Trophoblast cell (in vitro differentiated cells and primary cell): ENCODE data around the gene USP17L18.
"Not testable (repeated sequence)": the region's sequence is repeated elsewhere in the genome, so short reads cannot be mapped to it uniquely, and the experiment has no call there.

Source experiments
- DNase-seq, 2 donors: peaks; one replicate each; pipeline ENCODE4 v3.0.0-alpha.2; 2016
- H2AFZ ChIP-seq: 2 replicates; pipeline ENCODE4 v1.6.1; 2013; ENCODE audit warnings: low read length, moderate library complexity, mild to moderate bottlenecking; ENCODE audit not compliant: insufficient read depth, poor library complexity
- H2AK5ac ChIP-seq: 2 replicates; pipeline ENCODE4 v1.6.1; 2013; ENCODE audit warnings: mild to moderate bottlenecking, low read length
- H2BK120ac ChIP-seq: 2 replicates; pipeline ENCODE4 v1.6.1; 2013; ENCODE audit warnings: low read length, mild to moderate bottlenecking, moderate library complexity; ENCODE audit not compliant: insufficient read depth, poor library complexity
- H2BK12ac ChIP-seq: 2 replicates; pipeline ENCODE4 v1.6.1; 2013; ENCODE audit warnings: mild to moderate bottlenecking, low read length, moderate library complexity
- H2BK5ac ChIP-seq: 2 replicates; pipeline ENCODE4 v1.6.1; 2013; ENCODE audit warnings: low read length, low read depth, moderate library complexity, mild to moderate bottlenecking; ENCODE audit not compliant: poor library complexity
- H3K14ac ChIP-seq: 2 replicates; pipeline ENCODE4 v1.6.1; 2013; ENCODE audit warnings: mild to moderate bottlenecking, low read length
- H3K18ac ChIP-seq: 2 replicates; pipeline ENCODE4 v1.6.1; 2013; ENCODE audit warnings: mild to moderate bottlenecking, low read length
- H3K23ac ChIP-seq: 2 replicates; pipeline ENCODE4 v1.6.1; 2013; ENCODE audit warnings: low read length
- H3K27ac ChIP-seq: 2 replicates; pipeline ENCODE4 v1.5.1; 2013; ENCODE audit warnings: low read depth, mild to moderate bottlenecking, inconsistent platforms, low read length, moderate library complexity
- H3K27me3 ChIP-seq: 2 replicates; pipeline ENCODE4 v1.6.1; 2013; ENCODE audit warnings: inconsistent platforms, mild to moderate bottlenecking, low read length, moderate library complexity; ENCODE audit not compliant: insufficient read depth
- H3K36me3 ChIP-seq, 2 experiments: 1 replicate in 1 of 2; 2 replicates in 1 of 2; pipeline ENCODE4 v1.6.1; 2013; ENCODE audit warnings: low read length in 2 of 2, mild to moderate bottlenecking in 2 of 2, moderate library complexity in 1 of 2; ENCODE audit not compliant: insufficient read depth in 2 of 2, control insufficient read depth in 1 of 2
- H3K4ac ChIP-seq: 2 replicates; pipeline ENCODE4 v1.6.1; 2013; ENCODE audit warnings: low read depth, mild to moderate bottlenecking, low read length, moderate library complexity
- H3K4me1 ChIP-seq, 2 experiments: 1 replicate in 1 of 2; 2 replicates in 1 of 2; pipeline ENCODE4 v1.6.1; 2013; ENCODE audit warnings: low read length in 2 of 2, mild to moderate bottlenecking in 2 of 2, moderate library complexity in 1 of 2; ENCODE audit not compliant: insufficient read depth in 2 of 2, control insufficient read depth in 1 of 2
- H3K4me2 ChIP-seq: 2 replicates; pipeline ENCODE4 v1.6.1; 2013; ENCODE audit warnings: inconsistent platforms, mild to moderate bottlenecking, low read length, moderate library complexity
- H3K4me3 ChIP-seq: 2 replicates; pipeline ENCODE4 v1.5.1; 2013; ENCODE audit warnings: mild to moderate bottlenecking, low read depth, low read length, inconsistent platforms
- H3K79me1 ChIP-seq: one replicate; pipeline ENCODE4 v1.6.1; 2013; ENCODE audit warnings: low read length
- H3K79me2 ChIP-seq: 2 replicates; pipeline ENCODE4 v1.6.1; 2013; ENCODE audit warnings: low read length, mild to moderate bottlenecking; ENCODE audit not compliant: control insufficient read depth, insufficient read depth, poor library complexity
- H3K9ac ChIP-seq: 2 replicates; pipeline ENCODE4 v1.6.1; 2013; ENCODE audit warnings: mild to moderate bottlenecking, low read length
- H3K9me3 ChIP-seq: 2 replicates; pipeline ENCODE4 v1.6.1; 2013; ENCODE audit warnings: low read depth, mild to moderate bottlenecking, control low read depth, inconsistent platforms, low read length; ENCODE audit not compliant: insufficient read depth
- H4K12ac ChIP-seq: 2 replicates; pipeline ENCODE4 v1.6.1; 2013; ENCODE audit warnings: low read depth, mild to moderate bottlenecking, low read length, moderate library complexity
- H4K8ac ChIP-seq: 2 replicates; pipeline ENCODE4 v1.6.1; 2013; ENCODE audit warnings: low read depth, mild to moderate bottlenecking, low read length, moderate library complexity
- H4K91ac ChIP-seq: one replicate; pipeline ENCODE4 v1.6.1; 2013; ENCODE audit warnings: low read depth, mild to moderate bottlenecking, low read length, moderate library complexity
- WGBS: extraction: QIAGEN DNeasy Blood & Tissue Kit; methylation state at CpG from one replicate; pipeline ENCODE4 v1.1.7; 2013; ENCODE audit warnings: missing lambda C conversion rate; ENCODE audit not compliant: insufficient read length, insufficient coverage; ENCODE audit errors: extremely low coverage; 5-methylcytosine and 5-hydroxymethylcytosine counted together

The USP17L18 gene

DNA sequence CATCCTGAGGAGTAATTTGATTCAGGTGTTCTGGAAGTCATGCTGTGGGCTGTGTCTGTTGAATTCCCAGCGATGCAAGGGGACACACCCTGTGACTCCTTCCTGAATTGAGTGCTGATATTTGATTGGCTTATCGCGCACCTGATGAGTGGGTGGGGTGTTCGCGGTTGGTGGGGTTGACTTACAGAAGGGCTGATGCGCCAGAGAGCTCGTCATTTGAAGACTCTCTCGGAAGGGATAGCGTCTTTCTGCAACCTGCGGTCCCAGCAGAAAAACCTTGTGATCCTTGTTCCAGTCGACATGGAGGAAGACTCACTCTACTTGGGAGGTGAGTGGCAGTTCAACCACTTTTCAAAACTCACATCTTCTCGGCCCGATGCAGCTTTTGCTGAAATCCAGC, 14.1 kb downstream of the USP17L18 start, which contains the start of gene USP17L21:
Gene USP17L21, plus strand, starts transcription at position 301 of the 400 bp plus-strand sequence. Its CDS starts 0 bp downstream, at position 301.
- H3K27ac ChIP-seq, H2AK5ac ChIP-seq, H3K14ac ChIP-seq, H3K79me1 ChIP-seq, H3K9ac ChIP-seq, H3K27me3 ChIP-seq, H3K4me2 ChIP-seq, H2BK120ac ChIP-seq, H3K9me3 ChIP-seq, H3K36me3 ChIP-seq, H2BK5ac ChIP-seq, H4K91ac ChIP-seq, H3K4me1 ChIP-seq, H4K12ac ChIP-seq, H3K23ac ChIP-seq, H4K8ac ChIP-seq, H2AFZ ChIP-seq, H3K4ac ChIP-seq, H3K79me2 ChIP-seq, H2BK12ac ChIP-seq, DNase-seq, H3K4me3 ChIP-seq, H3K18ac ChIP-seq: not testable (repeated sequence)
- WGBS, result no CpG with 5 or more reads among the region's 13 CpGs

DNA sequence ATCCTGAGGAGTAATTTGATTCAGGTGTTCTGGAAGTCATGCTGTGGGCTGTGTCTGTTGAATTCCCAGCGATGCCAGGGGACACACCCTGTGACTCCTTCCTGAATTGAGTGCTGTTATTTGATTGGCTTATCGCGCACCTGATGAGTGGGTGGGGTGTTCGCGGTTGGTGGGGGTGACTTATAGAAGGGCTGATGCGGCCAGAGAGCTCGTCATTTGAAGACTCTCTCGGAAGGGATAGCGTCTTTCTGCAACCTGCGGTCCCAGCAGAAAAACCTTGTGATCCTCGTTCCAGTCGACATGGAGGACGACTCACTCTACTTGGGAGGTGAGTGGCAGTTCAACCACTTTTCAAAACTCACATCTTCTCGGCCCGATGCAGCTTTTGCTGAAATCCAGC, 18.9 kb downstream of the USP17L18 start, which contains the start of gene USP17L22:
Gene USP17L22, plus strand, starts transcription at position 301 of the 400 bp plus-strand sequence. Its CDS starts 0 bp downstream, at position 301.
- not testable (repeated sequence) for H4K12ac ChIP-seq, H4K91ac ChIP-seq, H3K4me1 ChIP-seq, H3K4me2 ChIP-seq, H3K79me2 ChIP-seq, H3K4me3 ChIP-seq, H4K8ac ChIP-seq, DNase-seq, H3K27me3 ChIP-seq, H2AK5ac ChIP-seq, H3K14ac ChIP-seq, H3K9ac ChIP-seq, H3K18ac ChIP-seq, H3K23ac ChIP-seq, H3K36me3 ChIP-seq, H3K27ac ChIP-seq, H2BK120ac ChIP-seq, H3K9me3 ChIP-seq, H2BK12ac ChIP-seq, H3K79me1 ChIP-seq, H2BK5ac ChIP-seq, H3K4ac ChIP-seq, H2AFZ ChIP-seq
- no CpG with 5 or more reads among the region's 15 CpGs for WGBS

- not testable (repeated sequence) for H3K36me3 ChIP-seq, H2BK12ac ChIP-seq, H3K23ac ChIP-seq, H3K4ac ChIP-seq, H4K91ac ChIP-seq, H3K4me3 ChIP-seq, H3K9me3 ChIP-seq, H2AFZ ChIP-seq, H3K79me1 ChIP-seq, H4K8ac ChIP-seq, H3K27me3 ChIP-seq, H4K12ac ChIP-seq, H3K79me2 ChIP-seq, H3K18ac ChIP-seq, H3K9ac ChIP-seq, H2BK5ac ChIP-seq, H3K4me1 ChIP-seq, H3K27ac ChIP-seq, H2BK120ac ChIP-seq, H2AK5ac ChIP-seq, H3K14ac ChIP-seq, DNase-seq, H3K4me2 ChIP-seq
- 100% methylated on average over 3 of the region's 10 CpGs for WGBS
Measured at GRCh38 chr4:9271719-9272118, 23.3 kb downstream of the USP17L18 start.
